Smooth muscle cell (in vitro differentiated cells): ENCODE data around the gene S100A10. TPM values are rescaled to one million over a fixed set of nuclear protein-coding genes. Genes with fewer than 3 reads are reported as not detected.

Source experiments
- DNase-seq: peaks from one replicate; lab custom pipeline; 2025; ENCODE audit not compliant: unreplicated experiment; lab: John Stamatoyannopoulos, UW
- H2AFZ ChIP-seq: fragments of 200-600 bp; sonication (generic); 2 replicates; pipeline ENCODE4 v1.6.0; 2016; ENCODE audit warnings: antibody characterized with exemption, low read depth, mild to moderate bottlenecking
- H3F3A ChIP-seq: fragments of 200-600 bp; sonication (generic); 2 replicates; pipeline ENCODE4 v1.6.0; 2017; ENCODE audit warnings: antibody characterized with exemption, low read depth
- H3K27ac ChIP-seq: fragments of 200-600 bp; sonication (generic); 2 replicates; pipeline ENCODE4 v1.5.1; 2016; ENCODE audit warnings: low read depth, mild to moderate bottlenecking
- H3K27me3 ChIP-seq: fragments of 200-600 bp; sonication (generic); 2 replicates; pipeline ENCODE4 v1.6.1; 2016; ENCODE audit warnings: low read depth, mild to moderate bottlenecking
- H3K36me3 ChIP-seq: fragments of 200-600 bp; sonication (generic); 2 replicates; pipeline ENCODE4 v1.5.1; 2016; ENCODE audit warnings: low read depth
- H3K4me1 ChIP-seq: fragments of 200-600 bp; sonication (generic); 2 replicates; pipeline ENCODE4 v1.5.1; 2016; ENCODE audit warnings: low read depth
- H3K4me2 ChIP-seq: fragments of 200-600 bp; sonication (generic); 2 replicates; pipeline ENCODE4 v1.6.0; 2016; ENCODE audit warnings: mild to moderate bottlenecking
- H3K4me3 ChIP-seq: fragments of 200-600 bp; sonication (generic); 2 replicates; pipeline ENCODE4 v1.5.1; 2016; ENCODE audit warnings: mild to moderate bottlenecking
- H3K79me2 ChIP-seq: fragments of 200-600 bp; sonication (generic); 2 replicates; pipeline ENCODE4 v1.6.0; 2016; ENCODE audit warnings: low read depth, mild to moderate bottlenecking
- H3K9ac ChIP-seq: fragments of 200-600 bp; sonication (generic); 2 replicates; pipeline ENCODE4 v1.6.0; 2016; ENCODE audit warnings: low read depth
- H3K9me3 ChIP-seq: fragments of 200-600 bp; sonication (generic); replicated peaks from 2 replicates; pipeline ENCODE4 v1.5.1; 2016; ENCODE audit warnings: low read depth
- H4K20me1 ChIP-seq: fragments of 200-600 bp; sonication (generic); 2 replicates; pipeline ENCODE4 v1.6.0; 2016; ENCODE audit warnings: low read depth
- CTCF ChIP-seq: fragments of 200-600 bp; sonication (generic); IDR thresholded peaks from 2 replicates; pipeline ENCODE4 v1.5.1; 2017; ENCODE audit warnings: borderline replicate concordance, mild to moderate bottlenecking, antibody characterized with exemption; ENCODE audit not compliant: insufficient read depth, poor library complexity, severe bottlenecking
- WGBS: methylation state at CpG from one replicate; pipeline ENCODE4 v1.1.7; 2016; ENCODE audit warnings: low lambda C conversion rate; 5-methylcytosine and 5-hydroxymethylcytosine counted together
- polyA plus RNA-seq: library from polyadenylated mRNA; unstranded; fragments of >200 nt; fragmentation: Nextera tagmentation; extraction: Ambion mirVana; gene quantifications from 2 replicates; pipeline ENCODE4 v1.2.1, GENCODE V29; 2016
- total RNA-seq: library from RNA; depleted of rRNA; stranded (reverse); fragments of >200 nt; gene quantifications from 2 replicates; pipeline ENCODE4 v1.2.3, GENCODE V29; 2014

The S100A10 gene
- total and polyA plus RNA-seq, 2 experiments from 2014 or later = 477 to 1,351 TPM

- Histone ChIP-seq H3F3A (peaks cover 56% of the 10 kb centered on the region), H3K27me3 (no peaks in the 10 kb centered on the region), H3K79me2 (peaks cover 49% of the 10 kb centered on the region), H3K36me3 (no peaks in the 10 kb centered on the region), H3K9me3 (no peaks in the 10 kb centered on the region), H3K4me3 (peak overlapping the region; percentile 81), H3K4me2 (peak overlapping the region; percentile 86), H4K20me1 (peaks cover 48% of the 10 kb centered on the region), H2AFZ (peak overlapping the region; percentile 28), H3K27ac (peak overlapping the region; percentile 99), H3K4me1 (peaks cover 26% of the 10 kb centered on the region), H3K9ac (peak overlapping the region; percentile 89)
- TF ChIP-seq CTCF = no peak
- DNase-seq = peak; percentile 43
- 2% methylated on average over 21 of the region's 21 CpGs for WGBS
Measured at GRCh38 chr1:151992303-151993083, 1.2 kb downstream of the S100A10 start.

- Histone ChIP-seq H3K27ac (peak overlapping the region; percentile 99), H3K27me3 (no peaks in the 10 kb centered on the region), H3K79me2 (peaks cover 56% of the 10 kb centered on the region), H4K20me1 (peaks cover 55% of the 10 kb centered on the region), H3F3A (peaks cover 50% of the 10 kb centered on the region), H3K4me3 (peak overlapping the region; percentile 81), H2AFZ (no peak overlapping the region), H3K36me3 (no peaks in the 10 kb centered on the region), H3K4me1 (peaks cover 26% of the 10 kb centered on the region), H3K4me2 (peak overlapping the region; percentile 86), H3K9ac (peak overlapping the region; percentile 89), H3K9me3 (no peaks in the 10 kb centered on the region)
- DNase-seq = no peak
- TF ChIP-seq CTCF = no peak
- 13% methylated on average over 6 of the region's 6 CpGs for WGBS
Measured at GRCh38 chr1:151991663-151992302, 1.9 kb downstream of the S100A10 start.

GRCh38 chr1:151990856-151991198 is 2.8 kb downstream of the S100A10 start:
- Histone ChIP-seq H3F3A (peaks cover 54% of the 10 kb centered on the region), H3K9me3 (no peaks in the 10 kb centered on the region), H3K4me1 (peaks cover 26% of the 10 kb centered on the region), H3K79me2 (peaks cover 65% of the 10 kb centered on the region), H3K27ac (peak overlapping the region; percentile 99), H3K4me3 (peak overlapping the region; percentile 81), H3K4me2 (peak overlapping the region; percentile 86), H3K27me3 (no peaks in the 10 kb centered on the region), H3K9ac (peak overlapping the region; percentile 90), H4K20me1 (peaks cover 65% of the 10 kb centered on the region), H3K36me3 (peaks cover 1% of the 10 kb centered on the region), H2AFZ (no peak overlapping the region)
- 6% methylated on average over 5 of the region's 5 CpGs for WGBS
- no peak for TF ChIP-seq CTCF
- DNase-seq = no peak
